ENCODE measurements around the gene SLIT1.

DNA sequence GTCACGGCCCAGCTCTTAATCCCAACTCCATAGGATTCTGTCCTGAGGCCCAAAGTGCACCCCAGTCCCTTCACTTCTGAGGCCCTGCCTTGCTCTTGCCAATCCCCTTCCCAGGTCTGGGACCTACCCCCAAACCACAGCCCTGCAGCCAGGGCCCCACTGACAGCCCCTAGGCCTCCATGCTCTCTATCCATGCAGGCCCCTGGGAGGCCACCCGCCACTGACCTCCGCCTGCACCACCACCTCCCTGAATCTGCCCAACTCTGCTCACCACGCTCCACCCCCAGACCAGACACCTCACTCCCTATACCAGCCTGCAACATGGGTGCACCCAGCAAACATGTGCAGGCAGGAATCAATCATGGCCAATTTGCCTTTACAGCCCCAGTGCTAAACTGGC lies 10.2 kb downstream of the SLIT1 start:
- TF ChIP-seq FOXK2 (IDR thresholded peaks at IDR 0.05) (no peak), ELF4 (IDR thresholded peaks at IDR 0.05) (no peak)
